Measurements from ENCODE around the gene NUP62. TPM values are rescaled to one million over a fixed set of nuclear protein-coding genes. Genes with fewer than 3 reads are reported as not detected.

The NUP62 gene
- polyA plus RNA-seq, 1 of the 3 experiments (the other 2 are of a cell fraction) = 16.2 TPM

DNA sequence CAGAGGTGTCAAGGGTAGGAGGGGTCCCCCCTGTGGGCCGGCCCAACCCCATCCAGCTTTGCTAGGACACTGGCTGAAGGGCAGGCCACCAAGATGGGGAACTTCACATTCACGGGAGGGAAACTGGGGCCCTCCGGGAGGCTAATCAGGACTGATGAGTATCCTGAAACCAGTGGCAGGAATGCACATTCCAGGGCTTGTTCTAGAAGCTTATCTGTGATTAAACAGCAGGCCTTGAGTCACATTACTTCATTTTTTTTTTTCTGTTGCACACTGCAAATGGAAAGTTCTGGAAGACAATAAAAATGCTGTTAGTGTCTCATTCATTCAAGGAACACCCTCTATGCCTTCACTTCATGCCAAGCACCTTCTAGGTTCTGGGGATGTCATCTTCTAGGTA is 47.2 kb upstream of the NUP62 start (continued):
- TF ChIP-seq, protein P1, sequence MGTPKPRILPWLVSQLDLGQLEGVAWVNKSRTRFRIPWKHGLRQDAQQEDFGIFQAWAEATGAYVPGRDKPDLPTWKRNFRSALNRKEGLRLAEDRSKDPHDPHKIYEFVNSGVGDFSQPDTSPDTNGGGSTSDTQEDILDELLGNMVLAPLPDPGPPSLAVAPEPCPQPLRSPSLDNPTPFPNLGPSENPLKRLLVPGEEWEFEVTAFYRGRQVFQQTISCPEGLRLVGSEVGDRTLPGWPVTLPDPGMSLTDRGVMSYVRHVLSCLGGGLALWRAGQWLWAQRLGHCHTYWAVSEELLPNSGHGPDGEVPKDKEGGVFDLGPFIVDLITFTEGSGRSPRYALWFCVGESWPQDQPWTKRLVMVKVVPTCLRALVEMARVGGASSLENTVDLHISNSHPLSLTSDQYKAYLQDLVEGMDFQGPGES (IDR thresholded peaks at IDR 0.05; ENCODE audit: low read depth, low read length) = no peak

DNA sequence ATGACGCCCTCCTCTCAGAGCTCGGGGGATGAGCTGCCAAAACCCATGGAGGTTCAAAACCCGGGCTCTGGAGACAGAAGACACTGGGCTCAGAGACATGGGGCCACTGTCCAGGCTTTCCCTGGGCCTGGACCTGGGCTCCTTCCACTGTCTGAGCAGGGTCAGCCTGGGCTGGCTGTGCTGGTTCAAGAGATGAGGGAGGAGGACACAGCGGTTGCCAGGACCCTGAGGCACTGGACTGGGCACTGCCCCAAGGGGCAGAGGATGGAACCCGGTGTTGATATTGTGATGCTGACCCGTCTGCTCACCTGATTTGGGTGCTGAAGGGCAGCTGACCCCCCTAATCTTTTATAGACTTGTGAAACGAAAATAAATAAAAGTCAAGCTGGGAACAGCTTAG is 45.7 kb upstream of the NUP62 start:
- no peak overlapping the region for H3K4me3 ChIP-seq (ENCODE audit: low read depth in 2 of 2, low read length in 1 of 2)

More for the DNA sequence above, 45.7 kb upstream of the NUP62 start:
- H3K36me3 ChIP-seq (replicated peaks in 1 of 2; ENCODE audit: control insufficient read depth in 1 of 2, insufficient read depth in 2 of 2, low read length in 1 of 2) = no peaks in the 10 kb centered on the region
- no peaks in the 10 kb centered on the region for H4K20me1 ChIP-seq (ENCODE audit: insufficient read depth)
- no peak for DNase-seq
- no peaks in the 10 kb centered on the region for H3K9me2 ChIP-seq
- no peak overlapping the region for H3K9ac ChIP-seq
- H3K79me2 ChIP-seq (ENCODE audit: insufficient read depth) = no peaks in the 10 kb centered on the region
- ChIA-PET POLR2A (no interaction called here), CTCF (interaction anchor here (1.0 to 1.3 kb wide), 2 partner anchors 9 to 18 kb away, joined by 3 read pairs; no protein-coding TSS in a partner anchor)
- TF ChIP-seq, protein P2, sequence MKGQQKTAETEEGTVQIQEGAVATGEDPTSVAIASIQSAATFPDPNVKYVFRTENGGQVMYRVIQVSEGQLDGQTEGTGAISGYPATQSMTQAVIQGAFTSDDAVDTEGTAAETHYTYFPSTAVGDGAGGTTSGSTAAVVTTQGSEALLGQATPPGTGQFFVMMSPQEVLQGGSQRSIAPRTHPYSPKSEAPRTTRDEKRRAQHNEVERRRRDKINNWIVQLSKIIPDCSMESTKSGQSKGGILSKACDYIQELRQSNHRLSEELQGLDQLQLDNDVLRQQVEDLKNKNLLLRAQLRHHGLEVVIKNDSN (IDR thresholded peaks at IDR 0.05; ENCODE audit: borderline replicate concordance, low read depth) = no peak
- TF ChIP-seq CHD2 (IDR thresholded peaks at IDR 0.05; ENCODE audit: low read length, partially characterized antibody) (no peak), EZH2phosphoT487 (IDR thresholded peaks at IDR 0.05; ENCODE audit: borderline replicate concordance, low read depth) (no peak), YY1 (IDR thresholded peaks at IDR 0.05; ENCODE audit: low read depth) (no peak), TEAD4 (IDR thresholded peaks at IDR 0.05; ENCODE audit: borderline replicate concordance, insufficient read depth) (no peak), MXI1 (IDR thresholded peaks at IDR 0.05; ENCODE audit: low read depth, low read length) (no peak), FOXM1 (IDR thresholded peaks at IDR 0.05; ENCODE audit: low read depth) (no peak), FOXJ3 (CRISPR knock-in tag; IDR thresholded peaks at IDR 0.05) (no peak), NRF1 (IDR thresholded peaks at IDR 0.05; ENCODE audit: low read depth, low read length) (no peak), SIN3A (IDR thresholded peaks at IDR 0.05; ENCODE audit: borderline replicate concordance, low read depth, low read length) (no peak), SMC3 (IDR thresholded peaks at IDR 0.05; ENCODE audit: low read depth, low read length) (no peak)
- TF ChIP-seq, protein P3, sequence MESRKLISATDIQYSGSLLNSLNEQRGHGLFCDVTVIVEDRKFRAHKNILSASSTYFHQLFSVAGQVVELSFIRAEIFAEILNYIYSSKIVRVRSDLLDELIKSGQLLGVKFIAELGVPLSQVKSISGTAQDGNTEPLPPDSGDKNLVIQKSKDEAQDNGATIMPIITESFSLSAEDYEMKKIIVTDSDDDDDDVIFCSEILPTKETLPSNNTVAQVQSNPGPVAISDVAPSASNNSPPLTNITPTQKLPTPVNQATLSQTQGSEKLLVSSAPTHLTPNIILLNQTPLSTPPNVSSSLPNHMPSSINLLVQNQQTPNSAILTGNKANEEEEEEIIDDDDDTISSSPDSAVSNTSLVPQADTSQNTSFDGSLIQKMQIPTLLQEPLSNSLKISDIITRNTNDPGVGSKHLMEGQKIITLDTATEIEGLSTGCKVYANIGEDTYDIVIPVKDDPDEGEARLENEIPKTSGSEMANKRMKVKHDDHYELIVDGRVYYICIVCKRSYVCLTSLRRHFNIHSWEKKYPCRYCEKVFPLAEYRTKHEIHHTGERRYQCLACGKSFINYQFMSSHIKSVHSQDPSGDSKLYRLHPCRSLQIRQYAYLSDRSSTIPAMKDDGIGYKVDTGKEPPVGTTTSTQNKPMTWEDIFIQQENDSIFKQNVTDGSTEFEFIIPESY (IDR thresholded peaks at IDR 0.05; ENCODE audit: borderline replicate concordance, low read depth) = no peak
- TF ChIP-seq, protein P4, sequence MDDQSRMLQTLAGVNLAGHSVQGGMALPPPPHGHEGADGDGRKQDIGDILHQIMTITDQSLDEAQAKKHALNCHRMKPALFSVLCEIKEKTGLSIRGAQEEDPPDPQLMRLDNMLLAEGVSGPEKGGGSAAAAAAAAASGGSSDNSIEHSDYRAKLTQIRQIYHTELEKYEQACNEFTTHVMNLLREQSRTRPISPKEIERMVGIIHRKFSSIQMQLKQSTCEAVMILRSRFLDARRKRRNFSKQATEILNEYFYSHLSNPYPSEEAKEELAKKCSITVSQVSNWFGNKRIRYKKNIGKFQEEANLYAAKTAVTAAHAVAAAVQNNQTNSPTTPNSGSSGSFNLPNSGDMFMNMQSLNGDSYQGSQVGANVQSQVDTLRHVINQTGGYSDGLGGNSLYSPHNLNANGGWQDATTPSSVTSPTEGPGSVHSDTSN (IDR thresholded peaks at IDR 0.05) = no peak
- no peak overlapping the region for H2AFZ ChIP-seq (ENCODE audit: low read depth)
- no peaks in the 10 kb centered on the region for H3K9me3 ChIP-seq
- H3F3A ChIP-seq (replicated peaks; ENCODE audit: insufficient read depth) = no peaks in the 10 kb centered on the region
- H3K4me2 ChIP-seq = no peak overlapping the region
- no peaks in the 10 kb centered on the region for H3K27me3 ChIP-seq (ENCODE audit: insufficient read depth)
- WGBS (ENCODE audit: low lambda C conversion rate) = 71% methylated on average over 4 of the region's 7 CpGs
- no peak overlapping the region for H3K27ac ChIP-seq (ENCODE audit: low read depth in 2 of 2, low read length in 1 of 2)
- H3K4me1 ChIP-seq (ENCODE audit: control insufficient read depth in 1 of 2, insufficient read depth in 2 of 2, low read depth in 1 of 2, low read length in 1 of 2) = no peaks in the 10 kb centered on the region

Measured in SK-N-SH (cell line).